ENCODE data around the gene PRKN. TPM values are rescaled to one million over a fixed set of nuclear protein-coding genes. Genes with fewer than 3 reads are reported as not detected.

PRKN gene
- total RNA-seq, 1 experiment from 2014 or later = 0.46 TPM

DNA sequence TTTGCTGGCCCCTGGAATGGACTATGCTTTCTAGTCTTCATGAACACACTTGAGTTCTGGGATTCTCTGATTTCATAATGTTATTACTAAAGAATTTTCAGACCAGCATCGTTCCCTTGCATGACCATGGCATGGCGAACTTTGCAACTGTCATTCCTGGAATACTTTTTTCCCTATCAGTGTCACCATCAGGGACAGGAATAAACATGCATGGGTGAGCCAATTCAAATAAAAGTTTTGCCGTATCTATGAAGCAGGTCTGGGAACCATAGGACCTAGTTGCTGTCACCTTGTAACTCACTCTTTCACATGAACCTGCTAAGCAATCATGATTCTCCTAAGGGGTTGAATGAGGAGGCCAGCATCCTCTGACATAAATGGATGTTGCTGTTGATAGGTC is 1385.5 kb downstream of the PRKN start:
- in situ Hi-C loops (cut with HindIII; ENCODE audit: low pct_unique_long_range_greater_than_20kb, low sequenced_read_pairs) = no loop called here
- intact Hi-C loops (cut with micrococcal nuclease; ENCODE audit: unreplicated experiment) = no loop called here
- TF ChIP-seq, protein P1, sequence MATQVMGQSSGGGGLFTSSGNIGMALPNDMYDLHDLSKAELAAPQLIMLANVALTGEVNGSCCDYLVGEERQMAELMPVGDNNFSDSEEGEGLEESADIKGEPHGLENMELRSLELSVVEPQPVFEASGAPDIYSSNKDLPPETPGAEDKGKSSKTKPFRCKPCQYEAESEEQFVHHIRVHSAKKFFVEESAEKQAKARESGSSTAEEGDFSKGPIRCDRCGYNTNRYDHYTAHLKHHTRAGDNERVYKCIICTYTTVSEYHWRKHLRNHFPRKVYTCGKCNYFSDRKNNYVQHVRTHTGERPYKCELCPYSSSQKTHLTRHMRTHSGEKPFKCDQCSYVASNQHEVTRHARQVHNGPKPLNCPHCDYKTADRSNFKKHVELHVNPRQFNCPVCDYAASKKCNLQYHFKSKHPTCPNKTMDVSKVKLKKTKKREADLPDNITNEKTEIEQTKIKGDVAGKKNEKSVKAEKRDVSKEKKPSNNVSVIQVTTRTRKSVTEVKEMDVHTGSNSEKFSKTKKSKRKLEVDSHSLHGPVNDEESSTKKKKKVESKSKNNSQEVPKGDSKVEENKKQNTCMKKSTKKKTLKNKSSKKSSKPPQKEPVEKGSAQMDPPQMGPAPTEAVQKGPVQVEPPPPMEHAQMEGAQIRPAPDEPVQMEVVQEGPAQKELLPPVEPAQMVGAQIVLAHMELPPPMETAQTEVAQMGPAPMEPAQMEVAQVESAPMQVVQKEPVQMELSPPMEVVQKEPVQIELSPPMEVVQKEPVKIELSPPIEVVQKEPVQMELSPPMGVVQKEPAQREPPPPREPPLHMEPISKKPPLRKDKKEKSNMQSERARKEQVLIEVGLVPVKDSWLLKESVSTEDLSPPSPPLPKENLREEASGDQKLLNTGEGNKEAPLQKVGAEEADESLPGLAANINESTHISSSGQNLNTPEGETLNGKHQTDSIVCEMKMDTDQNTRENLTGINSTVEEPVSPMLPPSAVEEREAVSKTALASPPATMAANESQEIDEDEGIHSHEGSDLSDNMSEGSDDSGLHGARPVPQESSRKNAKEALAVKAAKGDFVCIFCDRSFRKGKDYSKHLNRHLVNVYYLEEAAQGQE (IDR thresholded peaks at IDR 0.05; ENCODE audit: insufficient read depth in 1 of 2, low read depth in 2 of 2, low read length in 1 of 2) = no peak
- TF ChIP-seq SIN3A (IDR thresholded peaks at IDR 0.05; ENCODE audit: borderline replicate concordance, insufficient read depth, low read depth, low read length) = no peak
- no peak for TF ChIP-seq TCF7L2 (IDR thresholded peaks at IDR 0.05; ENCODE audit: low read depth, low read length)
- TF ChIP-seq, protein P2, sequence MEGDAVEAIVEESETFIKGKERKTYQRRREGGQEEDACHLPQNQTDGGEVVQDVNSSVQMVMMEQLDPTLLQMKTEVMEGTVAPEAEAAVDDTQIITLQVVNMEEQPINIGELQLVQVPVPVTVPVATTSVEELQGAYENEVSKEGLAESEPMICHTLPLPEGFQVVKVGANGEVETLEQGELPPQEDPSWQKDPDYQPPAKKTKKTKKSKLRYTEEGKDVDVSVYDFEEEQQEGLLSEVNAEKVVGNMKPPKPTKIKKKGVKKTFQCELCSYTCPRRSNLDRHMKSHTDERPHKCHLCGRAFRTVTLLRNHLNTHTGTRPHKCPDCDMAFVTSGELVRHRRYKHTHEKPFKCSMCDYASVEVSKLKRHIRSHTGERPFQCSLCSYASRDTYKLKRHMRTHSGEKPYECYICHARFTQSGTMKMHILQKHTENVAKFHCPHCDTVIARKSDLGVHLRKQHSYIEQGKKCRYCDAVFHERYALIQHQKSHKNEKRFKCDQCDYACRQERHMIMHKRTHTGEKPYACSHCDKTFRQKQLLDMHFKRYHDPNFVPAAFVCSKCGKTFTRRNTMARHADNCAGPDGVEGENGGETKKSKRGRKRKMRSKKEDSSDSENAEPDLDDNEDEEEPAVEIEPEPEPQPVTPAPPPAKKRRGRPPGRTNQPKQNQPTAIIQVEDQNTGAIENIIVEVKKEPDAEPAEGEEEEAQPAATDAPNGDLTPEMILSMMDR (IDR thresholded peaks at IDR 0.05) = no peak
- TF ChIP-seq POLR2AphosphoS5 (IDR thresholded peaks at IDR 0.05; ENCODE audit: low read depth, low read length) = no peak
- ATAC-seq (no peak), DNase-seq (ENCODE audit: low read depth, low spot score) (no peak)
- H3K27me3 ChIP-seq (ENCODE audit: control insufficient read depth, insufficient read depth, low read length) = no peaks in the 10 kb centered on the region
- H3K36me3 ChIP-seq (ENCODE audit: control insufficient read depth, insufficient read depth, low read length) = no peaks in the 10 kb centered on the region
- H3K9me3 ChIP-seq (ENCODE audit: control insufficient read depth, insufficient read depth, low read depth, low read length) = no peaks in the 10 kb centered on the region
- H3K4me1 ChIP-seq (ENCODE audit: control insufficient read depth, insufficient read depth, low read length) = no peaks in the 10 kb centered on the region
- POLR2A ChIA-PET = no interaction called here
- H3K4me3 ChIP-seq (ENCODE audit: low read depth in 2 of 2, low read length in 2 of 2) = no peak overlapping the region
- CTCF ChIA-PET = no interaction called here
- no TSS peak for BruUV-seq (replicated peaks)
- H3K27ac ChIP-seq (ENCODE audit: low read length) = no peak overlapping the region

DNA sequence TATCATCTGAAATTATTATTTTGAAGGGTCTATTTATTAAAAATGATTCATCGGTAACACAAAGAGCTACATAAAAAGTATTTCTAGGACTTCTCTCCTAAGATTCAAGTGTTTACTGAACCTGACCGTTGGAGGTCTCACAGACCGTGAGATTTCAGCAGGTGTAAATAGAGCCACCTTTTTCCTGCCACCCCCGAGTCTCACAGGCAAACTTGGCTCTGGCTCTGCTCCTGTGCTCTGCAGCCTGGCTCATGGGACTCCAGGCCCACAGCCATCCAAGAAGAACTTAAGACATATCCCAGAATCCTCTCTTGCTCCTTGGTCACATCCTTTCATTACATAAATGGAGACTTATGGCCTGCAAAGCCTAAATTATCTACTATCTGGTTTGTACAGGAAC is 1385.9 kb downstream of the PRKN start:
- no peak for DNase-seq (ENCODE audit: low read depth, low spot score)
- intact Hi-C loops (cut with micrococcal nuclease; ENCODE audit: unreplicated experiment) (no loop called here), in situ Hi-C loops (cut with HindIII; ENCODE audit: low pct_unique_long_range_greater_than_20kb, low sequenced_read_pairs) (no loop called here)
- BruUV-seq (replicated peaks) = no TSS peak
- Histone ChIP-seq H3K27ac (ENCODE audit: low read length) (no peak overlapping the region), H3K4me3 (ENCODE audit: low read depth in 2 of 2, low read length in 2 of 2) (no peak overlapping the region), H3K9me3 (ENCODE audit: control insufficient read depth, insufficient read depth, low read depth, low read length) (no peaks in the 10 kb centered on the region), H3K27me3 (ENCODE audit: control insufficient read depth, insufficient read depth, low read length) (no peaks in the 10 kb centered on the region), H3K36me3 (ENCODE audit: control insufficient read depth, insufficient read depth, low read length) (no peaks in the 10 kb centered on the region), H3K4me1 (ENCODE audit: control insufficient read depth, insufficient read depth, low read length) (no peaks in the 10 kb centered on the region)
- ATAC-seq = no peak
- ChIA-PET POLR2A (no interaction called here), CTCF (no interaction called here)
- no peak for TF ChIP-seq SIN3A (IDR thresholded peaks at IDR 0.05; ENCODE audit: borderline replicate concordance, insufficient read depth, low read depth, low read length)
- TF ChIP-seq, protein P1 (IDR thresholded peaks at IDR 0.05; ENCODE audit: insufficient read depth in 1 of 2, low read depth in 2 of 2, low read length in 1 of 2) = no peak
- TF ChIP-seq, protein P2 (IDR thresholded peaks at IDR 0.05) = no peak
